SU-DHL-6 (cell line): ENCODE data around the gene LAPTM4A.

Experiments used
- H2AFZ ChIP-seq: fragments of 200-600 bp; sonication (generic); 2 replicates; pipeline ENCODE4 v1.6.1; 2014; ENCODE audit warnings: low read depth, mild to moderate bottlenecking, moderate library complexity, mixed read lengths, antibody characterized with exemption, low read length; ENCODE audit not compliant: severe bottlenecking
- H3F3A ChIP-seq: fragments of 200-600 bp; shearing (Covaris generic); 2 replicates; pipeline ENCODE4 v1.6.0; 2016; ENCODE audit warnings: antibody characterized with exemption, mild to moderate bottlenecking; ENCODE audit not compliant: insufficient read depth
- H3K27ac ChIP-seq: fragments of 200-600 bp; sonication (generic); 2 replicates; pipeline ENCODE4 v1.5.1; 2016; ENCODE audit warnings: low read depth, mild to moderate bottlenecking, low read length, moderate library complexity, mixed read lengths
- H3K27me3 ChIP-seq: fragments of 200-600 bp; sonication (generic), shearing (Covaris generic); 2 replicates; pipeline ENCODE4 v1.6.0; 2014; ENCODE audit warnings: mild to moderate bottlenecking, low read length
- H3K36me3 ChIP-seq: fragments of 200-600 bp; sonication (generic); 2 replicates; pipeline ENCODE4 v1.6.1; 2014; ENCODE audit warnings: mild to moderate bottlenecking, low read length, mixed read lengths
- H3K4me2 ChIP-seq: fragments of 300-600, 200-600 bp; shearing (Covaris generic), sonication (generic); 2 replicates; pipeline ENCODE4 v1.6.0; 2014; ENCODE audit warnings: low read length, low read depth, mild to moderate bottlenecking; ENCODE audit not compliant: poor library complexity, severe bottlenecking
- H3K4me3 ChIP-seq: fragments of 200-600 bp; sonication (generic); 2 replicates; pipeline ENCODE4 v1.5.1; 2014; ENCODE audit warnings: antibody characterized with exemption, low read length, mild to moderate bottlenecking, mixed read lengths; ENCODE audit not compliant: insufficient read depth, poor library complexity, severe bottlenecking
- H3K79me2 ChIP-seq: fragments of 200-600 bp; sonication (generic); 2 replicates; pipeline ENCODE4 v1.6.1; 2014; ENCODE audit warnings: mild to moderate bottlenecking, low read length, moderate library complexity; ENCODE audit not compliant: insufficient read depth
- H3K9ac ChIP-seq: fragments of 200-600 bp; sonication (generic); 2 replicates; pipeline ENCODE4 v1.7.0; 2014; ENCODE audit warnings: mild to moderate bottlenecking, low read length
- H3K9me2 ChIP-seq: fragments of 200-600 bp; sonication (generic); replicated peaks from 2 replicates; pipeline ENCODE4 v1.6.1; 2014; ENCODE audit warnings: low read length; ENCODE audit not compliant: insufficient read depth
- H3K9me3 ChIP-seq: fragments of 200-600 bp; sonication (generic); 2 replicates; pipeline ENCODE4 v1.6.1; 2014; ENCODE audit warnings: low read length, mixed read lengths; ENCODE audit not compliant: insufficient read depth
- H4K20me1 ChIP-seq: fragments of 200-600 bp; sonication (generic); 2 replicates; pipeline ENCODE4 v1.6.1; 2014; ENCODE audit warnings: low read depth, mild to moderate bottlenecking, antibody characterized with exemption, low read length, moderate library complexity, mixed read lengths
- CTCF ChIP-seq: fragments of 200-600 bp; sonication (generic); IDR thresholded peaks from one replicate; pipeline ENCODE4 v1.5.1; 2017; ENCODE audit warnings: antibody characterized with exemption, mild to moderate bottlenecking, low read length, moderate library complexity; ENCODE audit not compliant: insufficient read depth, poor library complexity, severe bottlenecking
- EZH2phosphoT487 ChIP-seq: fragments of 200-600 bp; sonication (generic), shearing (Covaris generic); conservative IDR thresholded peaks from 2 replicates; pipeline ENCODE4 v1.6.1; 2018; ENCODE audit warnings: mild to moderate bottlenecking, antibody characterized with exemption, low read length, moderate library complexity, mixed read lengths

The LAPTM4A gene

GRCh38 chr2:20094142-20094755 is 42.8 kb upstream of the LAPTM4A start:
- no peaks in the 10 kb centered on the region for H3K36me3 ChIP-seq
- no peaks in the 10 kb centered on the region for H3K9me2 ChIP-seq
- H3K27ac ChIP-seq, result no peak overlapping the region
- no peak overlapping the region for H3K9ac ChIP-seq
- no peak overlapping the region for H3K4me2 ChIP-seq
- H3K79me2 ChIP-seq, result no peaks in the 10 kb centered on the region
- no peak overlapping the region for H3K4me3 ChIP-seq
- no peaks in the 10 kb centered on the region for H3K9me3 ChIP-seq
- no peaks in the 10 kb centered on the region for H3F3A ChIP-seq
- H3K27me3 ChIP-seq, result no peaks in the 10 kb centered on the region
- no peaks in the 10 kb centered on the region for H4K20me1 ChIP-seq
- TF ChIP-seq CTCF (no peak), EZH2phosphoT487 (no peak)
- no peak overlapping the region for H2AFZ ChIP-seq

GRCh38 chr2:20093263-20094141 is 42.1 kb upstream of the LAPTM4A start:
- no peak overlapping the region for H3K4me3 ChIP-seq
- no peak overlapping the region for H3K9ac ChIP-seq
- H3K27me3 ChIP-seq, result no peaks in the 10 kb centered on the region
- H3K27ac ChIP-seq, result no peak overlapping the region
- H2AFZ ChIP-seq, result no peak overlapping the region
- no peaks in the 10 kb centered on the region for H4K20me1 ChIP-seq
- H3K9me2 ChIP-seq, result no peaks in the 10 kb centered on the region
- H3K4me2 ChIP-seq, result no peak overlapping the region
- no peaks in the 10 kb centered on the region for H3K9me3 ChIP-seq
- H3F3A ChIP-seq, result no peaks in the 10 kb centered on the region
- H3K79me2 ChIP-seq, result no peaks in the 10 kb centered on the region
- H3K36me3 ChIP-seq, result no peaks in the 10 kb centered on the region
- no peak for TF ChIP-seq EZH2phosphoT487
- no peak for TF ChIP-seq CTCF

GRCh38 chr2:20092901-20093235 is 41.4 kb upstream of the LAPTM4A start:
- H3K27ac ChIP-seq, result no peak overlapping the region
- TF ChIP-seq EZH2phosphoT487, result no peak
- TF ChIP-seq CTCF, result no peak
- no peaks in the 10 kb centered on the region for H3K9me3 ChIP-seq

More at GRCh38 chr2:20092901-20093235, 41.4 kb upstream of the LAPTM4A start:
- Histone ChIP-seq H3F3A (no peaks in the 10 kb centered on the region), H2AFZ (no peak overlapping the region), H3K79me2 (no peaks in the 10 kb centered on the region), H3K9ac (no peak overlapping the region), H3K36me3 (no peaks in the 10 kb centered on the region), H4K20me1 (no peaks in the 10 kb centered on the region), H3K4me3 (no peak overlapping the region), H3K4me2 (no peak overlapping the region), H3K9me2 (no peaks in the 10 kb centered on the region), H3K27me3 (no peaks in the 10 kb centered on the region)
